IMR-90 (cell line): ENCODE results near the gene FGF9. TPM values are rescaled to one million over a fixed set of nuclear protein-coding genes. Genes with fewer than 3 reads are reported as not detected.
A peak's percentile ranks its signal among the peaks of the same experiment; 100 is the strongest.

Experiments
- ATAC-seq: fragments of 200-7000 bp; cut with Tn5 transposase; 2 replicates; pipeline ENCODE4 v1.9.1; 2020; ENCODE audit warnings: low read depth, mild to moderate bottlenecking, moderate library complexity
- BruUV-seq: library from RNA; stranded (reverse); fragments of 400-500 nt; replicated peaks from 2 replicates; lab custom pipeline; 2021; lab: Mats Ljungman, UMichigan
- CTCF ChIA-PET: fragments of 300-600 bp; formaldehyde crosslinking; extraction: SDS; loops from one replicate; lab custom pipeline; 2021; ENCODE audit warnings: antibody characterized with exemption; lab: Yijun Ruan, JAX
- POLR2A ChIA-PET: fragments of 300-600 bp; sonication (Branson Sonifier 250); formaldehyde crosslinking; loops from one replicate; lab custom pipeline; 2022; ENCODE audit warnings: antibody characterized with exemption; ENCODE audit not compliant: unreplicated experiment; lab: Charles Lee
- DNase-seq: peaks from one replicate; pipeline ENCODE4 v3.0.0; 2013
- H2AFZ ChIP-seq: replicated peaks from 2 replicates; pipeline ENCODE3; 2013; ENCODE audit warnings: low read length, mild to moderate bottlenecking; ENCODE audit not compliant: poor library complexity
- H2AK5ac ChIP-seq: 2 replicates; pipeline ENCODE4 v1.6.1; 2013; ENCODE audit warnings: low read depth, low read length, inconsistent platforms
- H2AK9ac ChIP-seq: replicated peaks from 2 replicates; pipeline ENCODE3; 2013; ENCODE audit warnings: mild to moderate bottlenecking, low read depth, low read length, moderate library complexity; ENCODE audit not compliant: poor library complexity
- H2BK120ac ChIP-seq: 2 replicates; pipeline ENCODE4 v1.6.1; 2013; ENCODE audit warnings: low read depth, low read length, inconsistent platforms
- H2BK15ac ChIP-seq: 3 replicates; pipeline ENCODE4 v1.6.1; 2013; ENCODE audit warnings: low read depth, low read length, inconsistent platforms
- H2BK20ac ChIP-seq: 2 replicates; pipeline ENCODE4 v1.6.1; 2013; ENCODE audit warnings: low read depth, mild to moderate bottlenecking, inconsistent platforms, low read length, moderate library complexity
- H2BK5ac ChIP-seq: 2 replicates; pipeline ENCODE4 v1.6.1; 2013; ENCODE audit warnings: mild to moderate bottlenecking, low read depth, low read length, inconsistent platforms; ENCODE audit not compliant: poor library complexity, severe bottlenecking
- H3K14ac ChIP-seq: replicated peaks from 2 replicates; pipeline ENCODE4 v1.6.1; 2013; ENCODE audit warnings: low read depth, low read length, inconsistent platforms
- H3K18ac ChIP-seq: 2 replicates; pipeline ENCODE4 v1.6.1; 2013; ENCODE audit warnings: low read depth, low read length, control low read depth
- H3K23ac ChIP-seq: 2 replicates; pipeline ENCODE4 v1.6.1; 2013; ENCODE audit warnings: low read depth, low read length, inconsistent platforms
- H3K27ac ChIP-seq: 2 replicates; pipeline ENCODE4 v1.5.1; 2013; ENCODE audit warnings: mild to moderate bottlenecking, control low read depth, low read length; ENCODE audit not compliant: insufficient read depth
- H3K27me3 ChIP-seq: 2 replicates; pipeline ENCODE4 v1.6.1; 2013; ENCODE audit warnings: low read length; ENCODE audit not compliant: control insufficient read depth, insufficient read depth
- H3K36me3 ChIP-seq: 2 replicates; pipeline ENCODE4 v1.6.1; 2013; ENCODE audit warnings: low read length, mixed read lengths; ENCODE audit not compliant: control insufficient read depth, insufficient read depth
- H3K4ac ChIP-seq: 2 replicates; pipeline ENCODE4 v1.6.1; 2013; ENCODE audit warnings: low read depth, low read length, inconsistent platforms
- H3K4me1 ChIP-seq: 2 replicates; pipeline ENCODE4 v1.6.1; 2013; ENCODE audit warnings: low read length, mixed read lengths; ENCODE audit not compliant: control insufficient read depth, insufficient read depth
- H3K4me2 ChIP-seq: 2 replicates; pipeline ENCODE4 v1.6.1; 2013; ENCODE audit warnings: low read depth, mild to moderate bottlenecking, control low read depth, low read length, moderate library complexity
- H3K4me3 ChIP-seq: 2 replicates; pipeline ENCODE4 v1.5.1; 2013; ENCODE audit warnings: low read depth, mild to moderate bottlenecking, control low read depth, low read length, moderate library complexity; ENCODE audit not compliant: insufficient read depth
- H3K56ac ChIP-seq: 2 replicates; pipeline ENCODE4 v1.6.1; 2013; ENCODE audit warnings: low read length, inconsistent platforms; ENCODE audit not compliant: insufficient read depth; ENCODE audit errors: extremely low read depth
- H3K79me1 ChIP-seq, 2 experiments: 2 replicates each; pipeline ENCODE4 v1.6.1; 2013; ENCODE audit warnings: low read length in 2 of 2, inconsistent platforms in 1 of 2, low read depth in 1 of 2
- H3K9ac ChIP-seq: 2 replicates; pipeline ENCODE4 v1.6.1; 2013; ENCODE audit warnings: low read depth, low read length, control low read depth
- H3K9me1 ChIP-seq: 2 replicates; pipeline ENCODE4 v1.6.1; 2013; ENCODE audit warnings: low read length, inconsistent platforms; ENCODE audit not compliant: insufficient read depth
- H3K9me3 ChIP-seq: 2 replicates; pipeline ENCODE4 v1.6.1; 2013; ENCODE audit warnings: low read length; ENCODE audit not compliant: control insufficient read depth, insufficient read depth
- H4K20me1 ChIP-seq: 2 replicates; pipeline ENCODE4 v1.6.1; 2013; ENCODE audit warnings: low read length, inconsistent platforms; ENCODE audit not compliant: insufficient read depth
- H4K5ac ChIP-seq: 2 replicates; pipeline ENCODE4 v1.6.1; 2013; ENCODE audit warnings: mild to moderate bottlenecking, low read depth, low read length, control low read depth
- H4K8ac ChIP-seq, 2 experiments: 2 replicates each; pipeline ENCODE4 v1.6.1; 2013; ENCODE audit warnings: low read depth in 2 of 2, low read length in 2 of 2, control low read depth in 1 of 2, inconsistent platforms in 1 of 2
- H4K91ac ChIP-seq: 2 replicates; pipeline ENCODE4 v1.6.1; 2013; ENCODE audit warnings: low read depth, low read length, inconsistent platforms; ENCODE audit not compliant: insufficient read depth
- BHLHE40 ChIP-seq: fragments of 150-350 bp; IDR thresholded peaks from 2 replicates; pipeline ENCODE4 v1.6.1; 2016; ENCODE audit warnings: mild to moderate bottlenecking, low read depth, low read length
- CHD1 ChIP-seq: IDR thresholded peaks from 2 replicates; pipeline ENCODE4 v1.6.1; 2012; ENCODE audit warnings: low read depth, low read length, improper control_type of control experiment
- ELK1 ChIP-seq: fragments of 150-350 bp; IDR thresholded peaks from 2 replicates; pipeline ENCODE4 v1.6.1; 2016; ENCODE audit warnings: low read depth, mild to moderate bottlenecking, low read length, moderate library complexity, borderline replicate concordance
- FOS ChIP-seq: fragments of 150-350 bp; IDR thresholded peaks from 2 replicates; pipeline ENCODE4 v1.6.1; 2016; ENCODE audit warnings: low read depth, low read length
- MAZ ChIP-seq: IDR thresholded peaks from 2 replicates; pipeline ENCODE4 v1.6.1; 2012; ENCODE audit warnings: low read depth, mild to moderate bottlenecking, low read length, improper control_type of control experiment, moderate library complexity, borderline replicate concordance
- MXI1 ChIP-seq: IDR thresholded peaks from 2 replicates; pipeline ENCODE4 v1.6.1; 2012; ENCODE audit warnings: low read depth, mild to moderate bottlenecking, low read length, moderate library complexity, borderline replicate concordance
- NFE2L2 ChIP-seq: fragments of 150-350 bp; IDR thresholded peaks from 2 replicates; pipeline ENCODE4 v1.6.1; 2016; ENCODE audit warnings: low read depth, mild to moderate bottlenecking, low read length
- POLR2A ChIP-seq: IDR thresholded peaks from 2 replicates; pipeline ENCODE4 v1.6.1; 2012; ENCODE audit warnings: mild to moderate bottlenecking, low read depth, low read length
- RAD21 ChIP-seq: IDR thresholded peaks from 2 replicates; pipeline ENCODE4 v1.6.1; 2012; ENCODE audit warnings: low read length, improper control_type of control experiment
- RCOR1 ChIP-seq: IDR thresholded peaks from 2 replicates; pipeline ENCODE4 v1.6.1; 2012; ENCODE audit warnings: mild to moderate bottlenecking, low read length, improper control_type of control experiment; ENCODE audit not compliant: insufficient replicate concordance
- RFX5 ChIP-seq: IDR thresholded peaks from 2 replicates; pipeline ENCODE4 v1.8.0; 2012; ENCODE audit warnings: low read depth, mild to moderate bottlenecking, low read length, moderate library complexity
- SMC3 ChIP-seq: fragments of 150-350 bp; IDR thresholded peaks from 2 replicates; pipeline ENCODE4 v1.6.1; 2016; ENCODE audit warnings: low read depth, mild to moderate bottlenecking, antibody characterized with exemption, low read length, moderate library complexity
- USF2 ChIP-seq: fragments of 150-350 bp; IDR thresholded peaks from 2 replicates; pipeline ENCODE4 v1.6.1; 2017; ENCODE audit warnings: mild to moderate bottlenecking, antibody characterized with exemption, low read length, low read depth
- WGBS, 2 experiments: methylation state at CpG; one replicate each; pipeline versions ENCODE4 v1.1.5 to v1.1.7; 2013; ENCODE audit warnings: missing lambda C conversion rate in 2 of 2; ENCODE audit not compliant: insufficient read length in 1 of 2; ENCODE audit errors: extremely low coverage in 2 of 2; 5-methylcytosine and 5-hydroxymethylcytosine counted together
- dilution Hi-C: fragments of 300-500 bp; cut with HindIII; formaldehyde crosslinking; loops from one replicate; pipeline ENCODE4 v1.14.3; 2018; ENCODE audit warnings: low sequenced_read_pairs; ENCODE audit not compliant: unreplicated experiment
- in situ Hi-C: fragments of 300-500 bp; cut with MboI; formaldehyde crosslinking; loops from 3 replicates; pipeline ENCODE4 v1.14.3; 2019; ENCODE audit warnings: low sequenced_read_pairs, inconsistent platforms, mixed read lengths
- intact Hi-C: fragments of 100-400 bp; cut with micrococcal nuclease; formaldehyde crosslinking; loops from 2 replicates; pipeline ENCODE4 v1.10.0; 2022
- polyA plus RNA-seq, 3 experiments: library from polyadenylated mRNA; depleted of rRNA; stranded (reverse); fragments of >200 nt; gene quantifications; 2 replicates each; pipeline ENCODE4 v1.2.3, GENCODE V29; 2012; ENCODE audit warnings: low replicate concordance in 1 of 3
- total RNA-seq: library from RNA; depleted of rRNA; stranded (reverse); fragments of >200 nt; gene quantifications from 2 replicates; pipeline ENCODE4 v1.2.3, GENCODE V29; 2012
- TF ChIP-seq, protein P1 (sequence below): conservative IDR thresholded peaks from 2 replicates; pipeline ENCODE4 v1.5.1; 2012; ENCODE audit warnings: mild to moderate bottlenecking, low read depth, low read length, improper control_type of control experiment

The FGF9 gene
- total and polyA plus RNA-seq, 2 of the 4 experiments (the other 2 are of a cell fraction): under 0.01 to 0.05 TPM

DNA sequence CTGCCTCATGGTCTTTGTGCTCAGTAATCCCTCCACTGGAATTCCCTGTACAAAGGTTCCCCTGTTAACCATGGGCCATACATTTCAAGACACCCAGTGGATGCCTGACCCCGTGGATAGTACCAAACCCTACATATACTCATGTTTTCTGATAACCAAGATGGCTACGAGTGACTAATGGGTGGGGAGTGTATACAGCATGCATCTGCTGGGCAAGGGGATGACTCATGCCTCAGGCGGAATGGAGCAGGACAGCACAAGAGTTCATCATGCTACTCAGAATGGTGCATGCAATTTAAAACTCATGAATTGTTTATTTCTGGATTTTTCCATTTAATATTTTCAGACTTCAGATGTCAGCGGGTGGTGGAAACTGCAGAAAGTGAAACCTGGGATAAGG is 13.3 kb upstream of the FGF9 start:
- H2AK5ac ChIP-seq: no peak overlapping the region
- no CpG with 5 or more reads among the region's 4 CpGs for WGBS, 2 experiments
- no peak overlapping the region for H3K4me3 ChIP-seq
- peak overlapping the region; percentile 27; the same call in 1 of the 2 replicates for H4K5ac ChIP-seq
- H3K9me3 ChIP-seq: peaks cover 2% of the 10 kb centered on the region; the same call in 1 of the 2 replicates
- CTCF ChIA-PET: interaction anchor here (1.2 kb wide), 1 partner anchor 20 kb away, joined by 4 read pairs; no protein-coding TSS in a partner anchor
- no peak overlapping the region for H2AK9ac ChIP-seq
- no peak overlapping the region; the same call in 1 of the 2 replicates for H3K27ac ChIP-seq
- H3K18ac ChIP-seq: peak overlapping the region; percentile 16; the same call in 1 of the 2 replicates
- in situ Hi-C loops (no loop called here), intact Hi-C loops (no loop called here), dilution Hi-C loops (no loop called here)
- H3K27me3 ChIP-seq: no peaks in the 10 kb centered on the region
- H3K9me1 ChIP-seq: no peaks in the 10 kb centered on the region
- H3K14ac ChIP-seq: peak overlapping the region; percentile 49; the same call in 1 of the 2 replicates
- no peaks in the 10 kb centered on the region for H3K36me3 ChIP-seq
- H3K23ac ChIP-seq: no peak overlapping the region
- no peaks in the 10 kb centered on the region for H4K20me1 ChIP-seq
- no peaks in the 10 kb centered on the region for H3K4me1 ChIP-seq
- H4K91ac ChIP-seq: peak overlapping the region; percentile 55; the same call in 1 of the 2 replicates
- H2BK20ac ChIP-seq: peak overlapping the region; percentile 60
- TF ChIP-seq FOS (peak; percentile 98), NFE2L2 (no peak), ELK1 (no peak), MAZ (peak; percentile 45; the same call in 1 of the 2 replicates), RAD21 (no peak), MXI1 (no peak), BHLHE40 (peak; percentile 78), USF2 (no peak), RCOR1 (no peak), RFX5 (no peak), SMC3 (no peak; the same call in 1 of the 2 replicates), POLR2A (no peak), CHD1 (no peak)
- TF ChIP-seq, protein P1, sequence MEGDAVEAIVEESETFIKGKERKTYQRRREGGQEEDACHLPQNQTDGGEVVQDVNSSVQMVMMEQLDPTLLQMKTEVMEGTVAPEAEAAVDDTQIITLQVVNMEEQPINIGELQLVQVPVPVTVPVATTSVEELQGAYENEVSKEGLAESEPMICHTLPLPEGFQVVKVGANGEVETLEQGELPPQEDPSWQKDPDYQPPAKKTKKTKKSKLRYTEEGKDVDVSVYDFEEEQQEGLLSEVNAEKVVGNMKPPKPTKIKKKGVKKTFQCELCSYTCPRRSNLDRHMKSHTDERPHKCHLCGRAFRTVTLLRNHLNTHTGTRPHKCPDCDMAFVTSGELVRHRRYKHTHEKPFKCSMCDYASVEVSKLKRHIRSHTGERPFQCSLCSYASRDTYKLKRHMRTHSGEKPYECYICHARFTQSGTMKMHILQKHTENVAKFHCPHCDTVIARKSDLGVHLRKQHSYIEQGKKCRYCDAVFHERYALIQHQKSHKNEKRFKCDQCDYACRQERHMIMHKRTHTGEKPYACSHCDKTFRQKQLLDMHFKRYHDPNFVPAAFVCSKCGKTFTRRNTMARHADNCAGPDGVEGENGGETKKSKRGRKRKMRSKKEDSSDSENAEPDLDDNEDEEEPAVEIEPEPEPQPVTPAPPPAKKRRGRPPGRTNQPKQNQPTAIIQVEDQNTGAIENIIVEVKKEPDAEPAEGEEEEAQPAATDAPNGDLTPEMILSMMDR: no peak
- H3K4me2 ChIP-seq: 0 out of 2 replicates have a peak overlapping the region, but pooled peaks have one; percentile 6
- H3K4ac ChIP-seq: peak overlapping the region; percentile 75
- H3K56ac ChIP-seq: peak overlapping the region; percentile 14; the same call in 1 of the 2 replicates
- peak overlapping the region; percentile 64 for H2BK120ac ChIP-seq
- ATAC-seq (peak; percentile 100), DNase-seq (peak; percentile 94)
- POLR2A ChIA-PET: no interaction called here
- H2BK15ac ChIP-seq: peak overlapping the region; percentile 0; the same call in 1 of the 3 replicates
- no peaks in the 10 kb centered on the region for H3K79me1 ChIP-seq
- BruUV-seq: no TSS peak
- H2AFZ ChIP-seq: peak overlapping the region; percentile 81
- H2BK5ac ChIP-seq: peak overlapping the region; percentile 41
- no peak overlapping the region for H3K9ac ChIP-seq
- peak overlapping the region in 1 of 2 experiments; percentile 86; a peak in 2 of 4 replicates for H4K8ac ChIP-seq
